Testis (tissue), 3 donors: Measurements from ENCODE around the gene PRSS33. TPM values are rescaled to one million over a fixed set of nuclear protein-coding genes. Genes with fewer than 3 reads are reported as not detected.

Experiments used
- DNase-seq: peaks from one replicate; pipeline ENCODE4 v3.0.0-alpha.2; 2019
- H3K27ac ChIP-seq, 2 donors: fragments of 200-600 bp; sonication (generic); one replicate each; pipeline ENCODE4 v1.5.1; 2019
- H3K27me3 ChIP-seq: fragments of 200-600 bp; sonication (generic); one replicate; pipeline ENCODE4 v1.5.1; 2019
- H3K36me3 ChIP-seq: fragments of 200-600 bp; sonication (generic); one replicate; pipeline ENCODE4 v1.5.1; 2017; ENCODE audit warnings: low read depth; ENCODE audit errors: missing control alignments
- H3K4me1 ChIP-seq: fragments of 200-600 bp; sonication (generic); one replicate; pipeline ENCODE4 v1.5.1; 2019
- H3K4me3 ChIP-seq, 2 donors: fragments of 200-600 bp; sonication (generic); one replicate each; pipeline ENCODE4 v1.5.1; 2017 to 2019
- H3K9me3 ChIP-seq: fragments of 200-600 bp; sonication (generic); one replicate; pipeline ENCODE4 v1.5.1; 2017
- POLR2A ChIP-seq: fragments of 450-650 bp; IDR thresholded peaks from one replicate; pipeline ENCODE4 v1.6.1; 2017; ENCODE audit warnings: antibody characterized with exemption, mild to moderate bottlenecking, moderate library complexity
- WGBS, 2 donors: methylation state at CpG; one replicate each; pipeline ENCODE4 v1.1.5; 2018; 5-methylcytosine and 5-hydroxymethylcytosine counted together
- intact Hi-C: fragments of 100-400 bp; cut with DNase I; formaldehyde crosslinking; loops from one replicate; pipeline ENCODE4 v1.15.1; 2023; ENCODE audit warnings: low total_unique reads
- polyA plus RNA-seq: library from polyadenylated mRNA; stranded (reverse); fragments of 350-450 nt; fragmentation: Illumina TruSeq; extraction: RNeasy Lipid Tissue Mini Kit (QIAGEN cat#74804); gene quantifications from one replicate; pipeline ENCODE4 v1.2.3, GENCODE V29; 2014; ENCODE audit warnings: low read depth, low replicate concordance; ENCODE audit not compliant: insufficient read depth
- total RNA-seq, 2 donors: library from RNA; depleted of rRNA; stranded (reverse); fragments of >200 nt; gene quantifications; one replicate each; pipeline ENCODE4 v1.2.3, GENCODE V29; 2016
- TF ChIP-seq, protein P1 (sequence below), 3 experiments: fragments of 450-650 bp in 2 of 3; fragments of 200-600 bp in 1 of 3; sonication (generic) in 1 of 3; IDR thresholded peaks; one replicate each; pipeline ENCODE4 v1.5.1; 2016 to 2019; ENCODE audit warnings: antibody characterized with exemption in 3 of 3, mild to moderate bottlenecking in 2 of 3, moderate library complexity in 1 of 3

Gene PRSS33
- total and polyA plus RNA-seq, 3 donors from 2014 or later = 0.93 to 4.4 TPM; not detected in 1

DNA sequence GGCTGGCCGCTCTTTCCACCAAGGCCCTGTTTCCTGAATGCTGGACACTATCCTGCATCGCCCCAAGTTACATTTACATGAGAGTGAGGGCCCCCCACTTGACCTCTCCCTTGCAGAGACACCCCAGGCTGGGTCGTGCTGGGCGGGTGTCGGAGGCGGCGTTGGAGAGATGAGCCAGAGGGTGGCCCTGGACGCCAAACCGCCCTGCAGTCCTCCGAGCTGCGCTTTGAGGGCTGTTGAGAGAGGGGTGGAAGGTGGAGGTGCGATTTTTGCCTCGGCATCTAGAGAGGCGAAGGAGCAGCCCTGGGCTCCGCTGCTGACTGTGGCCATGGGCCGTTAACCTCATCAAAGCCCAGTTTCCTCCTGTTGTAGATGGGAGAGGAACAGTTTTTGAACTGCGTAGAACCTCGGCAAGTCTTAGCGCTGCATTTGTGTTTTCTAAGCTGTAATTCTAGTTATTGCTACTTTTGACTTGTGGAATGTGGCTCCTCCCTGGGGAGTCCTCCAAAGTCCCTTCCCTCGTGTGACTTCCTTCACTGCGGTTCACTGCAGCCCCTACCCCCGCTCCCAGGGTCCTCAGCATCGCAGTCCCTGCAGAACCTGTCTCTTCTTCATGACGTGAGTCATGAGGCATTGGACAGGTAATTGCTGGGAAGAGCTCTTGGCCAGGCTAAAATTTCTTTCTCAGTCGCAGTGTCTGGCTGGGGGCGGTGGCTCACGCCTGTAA lies 9.3 kb downstream of the PRSS33 start:
- Histone ChIP-seq H3K36me3 (no peaks in the 10 kb centered on the region), H3K4me1 (peaks cover 19% of the 10 kb centered on the region), H3K9me3 (no peaks in the 10 kb centered on the region), H3K27ac (peak overlapping the region; percentile 100), H3K4me3 (peak overlapping the region; percentile 80 to 100), H3K27me3 (no peaks in the 10 kb centered on the region)
- WGBS, 2 donors = 8 to 16% methylated on average over 13 to 27 of the region's 27 CpGs
- TF ChIP-seq, protein P1, sequence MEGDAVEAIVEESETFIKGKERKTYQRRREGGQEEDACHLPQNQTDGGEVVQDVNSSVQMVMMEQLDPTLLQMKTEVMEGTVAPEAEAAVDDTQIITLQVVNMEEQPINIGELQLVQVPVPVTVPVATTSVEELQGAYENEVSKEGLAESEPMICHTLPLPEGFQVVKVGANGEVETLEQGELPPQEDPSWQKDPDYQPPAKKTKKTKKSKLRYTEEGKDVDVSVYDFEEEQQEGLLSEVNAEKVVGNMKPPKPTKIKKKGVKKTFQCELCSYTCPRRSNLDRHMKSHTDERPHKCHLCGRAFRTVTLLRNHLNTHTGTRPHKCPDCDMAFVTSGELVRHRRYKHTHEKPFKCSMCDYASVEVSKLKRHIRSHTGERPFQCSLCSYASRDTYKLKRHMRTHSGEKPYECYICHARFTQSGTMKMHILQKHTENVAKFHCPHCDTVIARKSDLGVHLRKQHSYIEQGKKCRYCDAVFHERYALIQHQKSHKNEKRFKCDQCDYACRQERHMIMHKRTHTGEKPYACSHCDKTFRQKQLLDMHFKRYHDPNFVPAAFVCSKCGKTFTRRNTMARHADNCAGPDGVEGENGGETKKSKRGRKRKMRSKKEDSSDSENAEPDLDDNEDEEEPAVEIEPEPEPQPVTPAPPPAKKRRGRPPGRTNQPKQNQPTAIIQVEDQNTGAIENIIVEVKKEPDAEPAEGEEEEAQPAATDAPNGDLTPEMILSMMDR (IDR thresholded peaks at IDR 0.05) = no peak
- no peak for TF ChIP-seq POLR2A
- intact Hi-C loops = no loop called here
- peak; percentile 40 for DNase-seq

DNA sequence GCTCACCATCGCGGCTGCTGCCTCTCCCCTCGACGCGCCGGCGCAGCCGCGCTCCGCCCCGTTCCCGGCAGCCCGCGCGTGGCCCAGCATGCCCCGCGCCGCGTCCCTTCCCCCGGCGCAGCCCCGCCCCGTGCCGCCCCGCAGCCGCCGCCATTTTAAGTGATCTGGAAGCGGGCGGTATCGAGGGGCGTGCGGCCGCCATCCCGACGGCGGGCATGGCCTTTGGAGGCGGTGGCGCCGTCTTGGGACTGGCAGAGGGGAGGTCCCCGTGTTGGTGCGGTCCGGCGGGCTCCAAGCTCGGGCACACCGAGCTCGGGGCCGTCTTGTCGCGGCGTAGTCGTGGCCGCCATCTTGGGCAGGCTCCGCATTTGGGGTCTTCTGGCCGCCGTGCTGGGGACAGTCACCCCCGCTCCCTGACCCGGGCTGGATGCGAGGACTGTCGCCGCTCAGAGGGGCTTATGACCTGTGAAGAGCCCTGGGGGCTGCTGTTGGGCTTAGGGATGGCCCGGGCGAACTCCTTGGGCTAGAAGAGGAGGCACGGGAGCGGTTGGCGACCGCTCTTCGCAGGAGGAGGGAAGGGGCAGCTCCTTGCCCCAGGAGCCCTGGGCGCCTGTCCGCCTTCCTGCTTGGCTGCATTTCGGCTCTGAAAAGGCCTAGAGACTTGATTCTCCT lies 10.0 kb downstream of the PRSS33 start, which contains the start of gene ELOB:
ELOB (minus strand) TSS at position 50 of the 672 bp plus-strand sequence; CDS start at position 9, 41 bp downstream.
- WGBS, 2 donors = 0% methylated on average over 47 of the region's 70 CpGs; no CpG with 5 or more reads in 1 of the 2 donors
- DNase-seq = peak; percentile 86
- intact Hi-C loops = no loop called here
- no peaks in the 10 kb centered on the region for H3K27me3 ChIP-seq
- no peaks in the 10 kb centered on the region for H3K9me3 ChIP-seq
- H3K4me1 ChIP-seq = peaks cover 19% of the 10 kb centered on the region
- TF ChIP-seq, protein P1 (IDR thresholded peaks at IDR 0.05) = no peak
- no peak for TF ChIP-seq POLR2A
- H3K27ac ChIP-seq = peak within 1 kb of the TSS; percentile 100
- H3K4me3 ChIP-seq = peak within 1 kb of the TSS; percentile 80 to 100
- no peaks in the 10 kb centered on the region for H3K36me3 ChIP-seq

DNA sequence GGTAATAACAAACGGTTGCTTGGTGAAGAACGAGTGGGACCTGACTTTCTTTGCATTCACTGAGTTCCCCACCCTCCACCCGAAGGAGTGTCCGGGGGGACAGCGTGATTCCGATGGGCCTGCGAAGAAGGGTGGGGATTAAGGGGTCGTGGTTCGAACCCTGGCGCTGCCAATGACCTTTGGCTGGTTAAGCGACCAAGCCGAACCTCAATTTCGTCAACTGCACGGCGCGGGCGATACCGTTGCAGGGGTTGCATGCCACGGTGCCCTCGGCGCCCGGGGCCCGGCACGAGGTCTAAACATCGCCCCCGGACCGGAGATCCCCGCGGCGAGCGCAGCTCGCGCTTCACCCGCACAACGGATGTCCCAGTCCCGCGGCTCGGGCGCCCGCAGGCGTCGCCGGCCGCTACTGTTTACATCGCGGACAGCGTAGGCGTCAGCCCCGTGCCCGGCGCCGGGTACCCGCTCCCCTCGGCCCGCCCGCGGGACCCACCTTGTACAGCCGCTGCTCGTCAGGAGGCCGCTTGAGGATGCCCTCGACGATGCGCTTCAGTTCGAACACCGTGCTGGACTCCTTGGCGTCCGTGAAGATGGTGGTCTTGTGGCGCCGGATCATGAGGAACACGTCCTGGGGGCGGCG lies 10.7 kb downstream of the PRSS33 start:
- Histone ChIP-seq H3K36me3 (no peaks in the 10 kb centered on the region), H3K27me3 (no peaks in the 10 kb centered on the region), H3K4me3 (peak overlapping the region; percentile 80 to 100), H3K4me1 (peaks cover 19% of the 10 kb centered on the region), H3K27ac (peak overlapping the region; percentile 75 to 100), H3K9me3 (no peaks in the 10 kb centered on the region)
- TF ChIP-seq POLR2A = no peak
- TF ChIP-seq, protein P1 (IDR thresholded peaks at IDR 0.05) = no peak
- DNase-seq = no peak
- WGBS, 2 donors = 0% methylated on average over 6 to 57 of the region's 72 CpGs
- intact Hi-C loops = no loop called here

DNA sequence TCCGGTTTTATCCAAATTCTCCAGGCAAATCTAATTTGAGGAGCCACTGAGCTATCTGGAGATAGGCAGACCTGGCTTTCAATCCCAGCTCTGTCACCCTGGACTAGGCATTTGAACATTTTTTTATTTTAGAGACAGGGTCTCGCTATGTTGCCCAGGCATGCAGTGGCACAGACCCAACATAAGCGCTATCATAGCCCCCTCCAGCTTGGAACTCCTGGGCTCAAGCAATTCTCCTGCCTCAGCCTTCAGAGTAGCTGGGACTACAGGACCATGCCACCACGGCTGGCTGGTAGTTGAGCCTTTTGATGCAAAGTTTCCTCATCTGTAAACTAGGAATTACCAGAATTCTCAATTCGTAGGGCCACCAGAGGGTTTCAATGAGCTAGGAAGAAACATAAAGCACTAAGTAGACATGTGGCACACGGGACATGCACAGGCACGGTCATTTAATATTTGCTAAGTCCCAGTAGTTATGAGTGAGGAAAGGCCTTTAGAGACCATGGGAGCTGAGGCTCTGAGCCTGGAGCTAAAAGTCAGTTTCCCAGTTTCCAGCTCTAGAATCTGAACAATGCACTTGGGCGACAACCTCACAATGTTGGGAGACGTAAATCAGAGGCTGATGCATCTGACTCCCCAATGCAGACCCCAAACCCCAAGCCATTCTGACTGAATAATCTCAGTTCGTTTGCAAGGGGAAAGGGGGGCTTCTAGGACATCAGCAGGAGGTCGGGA lies 11.4 kb downstream of the PRSS33 start:
- intact Hi-C loops = no loop called here
- Histone ChIP-seq H3K9me3 (no peaks in the 10 kb centered on the region), H3K4me3 (peak overlapping the region; percentile 80 to 100), H3K27ac (peak overlapping the region; percentile 2 to 75), H3K4me1 (peaks cover 21% of the 10 kb centered on the region), H3K36me3 (no peaks in the 10 kb centered on the region), H3K27me3 (no peaks in the 10 kb centered on the region)
- no peak for DNase-seq
- no peak for TF ChIP-seq POLR2A
- TF ChIP-seq, protein P1 (IDR thresholded peaks at IDR 0.05) = no peak
- 41 to 49% methylated on average over 11 of the region's 11 CpGs for WGBS, 2 donors
